PC-3 (cell line): ENCODE data around the gene KLF14.

Source experiments
- EZH2 ChIP-seq: fragments of 300-600 bp; sonication (generic); IDR thresholded peaks from one replicate; pipeline ENCODE4 v1.6.1; 2017; ENCODE audit warnings: antibody characterized with exemption, mild to moderate bottlenecking, low read length; ENCODE audit not compliant: unreplicated experiment
- TF ChIP-seq, protein P1 (sequence below): fragments of 300-600 bp; sonication (generic); conservative IDR thresholded peaks from 2 replicates; pipeline ENCODE4 v1.5.1; 2017; ENCODE audit warnings: antibody characterized with exemption, low read depth, mild to moderate bottlenecking, low read length

- TF ChIP-seq, protein P1, sequence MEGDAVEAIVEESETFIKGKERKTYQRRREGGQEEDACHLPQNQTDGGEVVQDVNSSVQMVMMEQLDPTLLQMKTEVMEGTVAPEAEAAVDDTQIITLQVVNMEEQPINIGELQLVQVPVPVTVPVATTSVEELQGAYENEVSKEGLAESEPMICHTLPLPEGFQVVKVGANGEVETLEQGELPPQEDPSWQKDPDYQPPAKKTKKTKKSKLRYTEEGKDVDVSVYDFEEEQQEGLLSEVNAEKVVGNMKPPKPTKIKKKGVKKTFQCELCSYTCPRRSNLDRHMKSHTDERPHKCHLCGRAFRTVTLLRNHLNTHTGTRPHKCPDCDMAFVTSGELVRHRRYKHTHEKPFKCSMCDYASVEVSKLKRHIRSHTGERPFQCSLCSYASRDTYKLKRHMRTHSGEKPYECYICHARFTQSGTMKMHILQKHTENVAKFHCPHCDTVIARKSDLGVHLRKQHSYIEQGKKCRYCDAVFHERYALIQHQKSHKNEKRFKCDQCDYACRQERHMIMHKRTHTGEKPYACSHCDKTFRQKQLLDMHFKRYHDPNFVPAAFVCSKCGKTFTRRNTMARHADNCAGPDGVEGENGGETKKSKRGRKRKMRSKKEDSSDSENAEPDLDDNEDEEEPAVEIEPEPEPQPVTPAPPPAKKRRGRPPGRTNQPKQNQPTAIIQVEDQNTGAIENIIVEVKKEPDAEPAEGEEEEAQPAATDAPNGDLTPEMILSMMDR = no peak
- TF ChIP-seq EZH2 = no peak
These were observed 32.4 kb downstream of the KLF14 start for GRCh38 chr7:130701650-130702049.
